GM23338 (cell line): ENCODE measurements around the gene LRRC4. TPM values are rescaled to one million over a fixed set of nuclear protein-coding genes. Genes with fewer than 3 reads are reported as not detected.

ENCODE experiments used
- ATAC-seq: fragments of 200-7000 bp; cut with Tn5 transposase; 3 replicates; pipeline ENCODE4 v1.9.1; 2020
- DNase-seq: peaks from one replicate; pipeline ENCODE4 v3.0.0-alpha.2; 2015; ENCODE audit warnings: low spot score
- H2AFZ ChIP-seq: fragments of 200-600 bp; sonication (generic); 2 replicates; pipeline ENCODE4 v1.8.0; 2016; ENCODE audit warnings: antibody characterized with exemption, mild to moderate bottlenecking, moderate library complexity
- H3F3A ChIP-seq: fragments of 200-600 bp; sonication (generic); replicated peaks from 2 replicates; pipeline ENCODE4 v1.8.0; 2017; ENCODE audit warnings: antibody characterized with exemption, mixed run types, low read depth
- H3K27ac ChIP-seq: fragments of 200-600 bp; sonication (generic); 2 replicates; pipeline ENCODE4 v1.6.1; 2016; ENCODE audit warnings: low read depth
- H3K27me3 ChIP-seq: fragments of 200-600 bp; sonication (generic); 2 replicates; pipeline ENCODE4 v1.8.0; 2016; ENCODE audit warnings: mild to moderate bottlenecking, mixed run types, moderate library complexity; ENCODE audit not compliant: insufficient read depth
- H3K36me3 ChIP-seq: fragments of 200-600 bp; sonication (generic); 2 replicates; pipeline ENCODE4 v1.8.0; 2016; ENCODE audit warnings: mild to moderate bottlenecking; ENCODE audit not compliant: insufficient read depth
- H3K4me1 ChIP-seq: fragments of 200-600 bp; sonication (generic); 2 replicates; pipeline ENCODE4 v1.8.0; 2016; ENCODE audit warnings: mild to moderate bottlenecking, moderate library complexity; ENCODE audit not compliant: insufficient read depth
- H3K4me2 ChIP-seq: fragments of 200-600 bp; sonication (generic); 2 replicates; pipeline ENCODE4 v1.7.1; 2017; ENCODE audit warnings: mixed run types
- H3K4me3 ChIP-seq: fragments of 200-600 bp; sonication (generic); 2 replicates; pipeline ENCODE4 v1.6.1; 2016; ENCODE audit warnings: mixed run types
- H3K79me2 ChIP-seq: fragments of 200-600 bp; sonication (generic); replicated peaks from 2 replicates; pipeline ENCODE4 v1.8.0; 2017; ENCODE audit warnings: mild to moderate bottlenecking; ENCODE audit not compliant: insufficient read depth
- H3K9me2 ChIP-seq: fragments of 200-600 bp; sonication (generic); 2 replicates; pipeline ENCODE4 v1.8.0; 2017; ENCODE audit not compliant: insufficient read depth
- H4K20me1 ChIP-seq: fragments of 200-600 bp; sonication (generic); replicated peaks from 2 replicates; pipeline ENCODE4 v1.8.0; 2017; ENCODE audit warnings: mild to moderate bottlenecking; ENCODE audit not compliant: insufficient read depth
- H3K27ac Mint-ChIP-seq: 2 replicates; pipeline ENCODE4 v1.8.0; 2020; ENCODE audit warnings: inconsistent platforms, mild to moderate bottlenecking, moderate library complexity, mixed read lengths
- H3K27me3 Mint-ChIP-seq: 3 replicates; pipeline ENCODE4 v1.8.0; 2022; ENCODE audit warnings: low read depth, mild to moderate bottlenecking, moderate library complexity, mixed read lengths, inconsistent platforms; ENCODE audit not compliant: insufficient read depth, poor library complexity
- H3K36me3 Mint-ChIP-seq: 3 replicates; pipeline ENCODE4 v1.8.0; 2021; ENCODE audit warnings: low read depth, mild to moderate bottlenecking, inconsistent platforms, moderate library complexity, mixed read lengths
- H3K4me1 Mint-ChIP-seq: 3 replicates; pipeline ENCODE4 v1.8.0; 2020; ENCODE audit warnings: mild to moderate bottlenecking, inconsistent platforms, mixed read lengths
- H3K4me3 Mint-ChIP-seq: 3 replicates; pipeline ENCODE4 v1.8.0; 2021; ENCODE audit warnings: moderate library complexity, mild to moderate bottlenecking, inconsistent platforms, mixed read lengths
- H3K9me3 Mint-ChIP-seq: 3 replicates; pipeline ENCODE4 v1.8.0; 2020; ENCODE audit warnings: moderate library complexity, mild to moderate bottlenecking, inconsistent platforms, mixed read lengths
- CREB1 ChIP-seq: fragments of 250-450 bp; sonication (Bioruptor Pico); IDR thresholded peaks from 2 replicates; pipeline ENCODE4 v1.5.0; 2020; ENCODE audit warnings: low read depth, mild to moderate bottlenecking, moderate library complexity
- EZH2 ChIP-seq: fragments of 200-600 bp; sonication (generic); IDR thresholded peaks from one replicate; pipeline ENCODE4 v1.8.0; 2017; ENCODE audit warnings: antibody characterized with exemption, mild to moderate bottlenecking, low read depth; ENCODE audit not compliant: unreplicated experiment
- EZH2phosphoT487 ChIP-seq: fragments of 200-600 bp; sonication (generic); IDR thresholded peaks from one replicate; pipeline ENCODE4 v1.8.1; 2018; ENCODE audit warnings: antibody characterized with exemption; ENCODE audit not compliant: unreplicated experiment
- JUNB ChIP-seq: IDR thresholded peaks from one replicate; pipeline ENCODE4 v1.6.1; 2016; ENCODE audit warnings: antibody characterized with exemption; ENCODE audit not compliant: unreplicated experiment
- NANOG ChIP-seq: IDR thresholded peaks from 2 replicates; pipeline ENCODE4 v1.6.1; 2016; ENCODE audit warnings: antibody characterized with exemption, borderline replicate concordance
- POLR2AphosphoS5 ChIP-seq: IDR thresholded peaks from 2 replicates; pipeline ENCODE4 v1.6.1; 2016; ENCODE audit warnings: antibody characterized with exemption, low read depth
- STAT1 ChIP-seq: IDR thresholded peaks from one replicate; pipeline ENCODE4 v1.6.1; 2016; ENCODE audit warnings: antibody characterized with exemption; ENCODE audit not compliant: unreplicated experiment
- ZNF114 ChIP-seq: fragments of 250-450 bp; sonication (Bioruptor Pico); IDR thresholded peaks from 2 replicates; pipeline ENCODE4 v1.5.0; 2020; ENCODE audit warnings: mild to moderate bottlenecking, moderate library complexity
- ZNF331 ChIP-seq: fragments of 250-450 bp; sonication (Bioruptor Pico); IDR thresholded peaks from 2 replicates; pipeline ENCODE4 v1.5.0; 2020; ENCODE audit warnings: low read depth, mild to moderate bottlenecking, moderate library complexity
- polyA plus RNA-seq: library from polyadenylated mRNA; unstranded; fragments of >200 nt; fragmentation: Nextera tagmentation; extraction: Ambion mirVana; gene quantifications from 2 replicates; pipeline ENCODE4 v1.2.1, GENCODE V29; 2016
- total RNA-seq: library from RNA; depleted of rRNA; stranded (reverse); fragments of >200 nt; shearing (Covaris generic); gene quantifications from 2 replicates; pipeline ENCODE4 v1.2.3, GENCODE V29; 2014
- TF ChIP-seq, protein P1 (sequence below): IDR thresholded peaks from 2 replicates; pipeline ENCODE4 v1.6.1; 2016; ENCODE audit warnings: antibody characterized with exemption
- TF ChIP-seq, protein P2 (sequence below), 2 experiments: fragments of 200-600 bp in 1 of 2; sonication (generic) in 1 of 2; conservative IDR thresholded peaks; 2 replicates each; pipeline versions ENCODE4 v1.5.1 to v1.6.1; 2016 to 2017; ENCODE audit warnings: antibody characterized with exemption in 2 of 2, low read depth in 2 of 2, mild to moderate bottlenecking in 2 of 2, moderate library complexity in 1 of 2
- TF ChIP-seq, protein P3 (sequence below): fragments of 250-450 bp; sonication (Bioruptor Pico); IDR thresholded peaks from 2 replicates; pipeline ENCODE4 v1.5.0; 2020; ENCODE audit warnings: mild to moderate bottlenecking, moderate library complexity
- TF ChIP-seq, protein P4 (sequence below): IDR thresholded peaks from one replicate; pipeline ENCODE4 v1.6.1; 2018; ENCODE audit warnings: antibody characterized with exemption; ENCODE audit not compliant: unreplicated experiment

The LRRC4 gene
- total and polyA plus RNA-seq, 2 experiments from 2014 or later: 1.9 to 5.2 TPM

DNA sequence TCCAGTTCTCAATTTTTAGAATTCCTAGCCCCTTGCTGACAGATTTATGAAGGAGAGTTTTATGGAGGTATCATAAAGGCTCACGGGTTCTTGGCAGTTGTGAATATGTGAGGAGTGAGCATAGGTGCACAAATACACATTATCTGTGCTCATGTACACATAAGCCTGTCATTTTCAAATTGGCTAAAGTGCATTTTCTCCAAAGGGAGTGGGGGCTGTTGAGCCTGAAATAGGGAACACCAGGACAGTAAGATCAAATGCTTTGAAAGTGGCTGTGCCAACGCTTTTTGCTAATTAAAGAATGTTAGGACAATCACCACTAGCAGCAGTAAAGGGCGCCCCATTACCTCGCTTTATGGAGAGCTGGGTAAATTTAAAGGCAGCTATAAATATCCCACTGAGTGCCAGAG lies 8.3 kb upstream of the LRRC4 start:
- ATAC-seq (no peak), DNase-seq (no peak)
- Histone ChIP-seq H3K27me3 (no peaks in the 10 kb centered on the region), H3K9me2 (no peaks in the 10 kb centered on the region), H3F3A (no peaks in the 10 kb centered on the region), H3K36me3 (no peaks in the 10 kb centered on the region), H2AFZ (no peak overlapping the region), H3K4me1 (no peaks in the 10 kb centered on the region), H3K4me2 (no peak overlapping the region), H3K27ac (no peak overlapping the region), H3K4me3 (no peak overlapping the region), H3K79me2 (no peaks in the 10 kb centered on the region), H4K20me1 (peaks cover 20% of the 10 kb centered on the region)
- no peaks in the 10 kb centered on the region for H3K9me3 Mint-ChIP-seq
- no peak overlapping the region for H3K27ac Mint-ChIP-seq
- H3K4me1 Mint-ChIP-seq: peaks cover 19% of the 10 kb centered on the region; the same call in 2 of the 3 replicates
- H3K4me3 Mint-ChIP-seq: no peak overlapping the region
- TF ChIP-seq ZNF114 (CRISPR knock-in tag) (no peak), CREB1 (CRISPR knock-in tag) (no peak), ZNF331 (CRISPR knock-in tag) (no peak), POLR2AphosphoS5 (no peak), STAT1 (no peak), JUNB (no peak), NANOG (no peak), EZH2phosphoT487 (no peak), EZH2 (no peak)
- TF ChIP-seq, protein P1, sequence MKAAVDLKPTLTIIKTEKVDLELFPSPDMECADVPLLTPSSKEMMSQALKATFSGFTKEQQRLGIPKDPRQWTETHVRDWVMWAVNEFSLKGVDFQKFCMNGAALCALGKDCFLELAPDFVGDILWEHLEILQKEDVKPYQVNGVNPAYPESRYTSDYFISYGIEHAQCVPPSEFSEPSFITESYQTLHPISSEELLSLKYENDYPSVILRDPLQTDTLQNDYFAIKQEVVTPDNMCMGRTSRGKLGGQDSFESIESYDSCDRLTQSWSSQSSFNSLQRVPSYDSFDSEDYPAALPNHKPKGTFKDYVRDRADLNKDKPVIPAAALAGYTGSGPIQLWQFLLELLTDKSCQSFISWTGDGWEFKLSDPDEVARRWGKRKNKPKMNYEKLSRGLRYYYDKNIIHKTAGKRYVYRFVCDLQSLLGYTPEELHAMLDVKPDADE: no peak
- TF ChIP-seq, protein P2, sequence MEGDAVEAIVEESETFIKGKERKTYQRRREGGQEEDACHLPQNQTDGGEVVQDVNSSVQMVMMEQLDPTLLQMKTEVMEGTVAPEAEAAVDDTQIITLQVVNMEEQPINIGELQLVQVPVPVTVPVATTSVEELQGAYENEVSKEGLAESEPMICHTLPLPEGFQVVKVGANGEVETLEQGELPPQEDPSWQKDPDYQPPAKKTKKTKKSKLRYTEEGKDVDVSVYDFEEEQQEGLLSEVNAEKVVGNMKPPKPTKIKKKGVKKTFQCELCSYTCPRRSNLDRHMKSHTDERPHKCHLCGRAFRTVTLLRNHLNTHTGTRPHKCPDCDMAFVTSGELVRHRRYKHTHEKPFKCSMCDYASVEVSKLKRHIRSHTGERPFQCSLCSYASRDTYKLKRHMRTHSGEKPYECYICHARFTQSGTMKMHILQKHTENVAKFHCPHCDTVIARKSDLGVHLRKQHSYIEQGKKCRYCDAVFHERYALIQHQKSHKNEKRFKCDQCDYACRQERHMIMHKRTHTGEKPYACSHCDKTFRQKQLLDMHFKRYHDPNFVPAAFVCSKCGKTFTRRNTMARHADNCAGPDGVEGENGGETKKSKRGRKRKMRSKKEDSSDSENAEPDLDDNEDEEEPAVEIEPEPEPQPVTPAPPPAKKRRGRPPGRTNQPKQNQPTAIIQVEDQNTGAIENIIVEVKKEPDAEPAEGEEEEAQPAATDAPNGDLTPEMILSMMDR (conservative IDR thresholded peaks at IDR 0.05; ENCODE audit: low read depth in 2 of 2): no peak
- TF ChIP-seq, protein P3, sequence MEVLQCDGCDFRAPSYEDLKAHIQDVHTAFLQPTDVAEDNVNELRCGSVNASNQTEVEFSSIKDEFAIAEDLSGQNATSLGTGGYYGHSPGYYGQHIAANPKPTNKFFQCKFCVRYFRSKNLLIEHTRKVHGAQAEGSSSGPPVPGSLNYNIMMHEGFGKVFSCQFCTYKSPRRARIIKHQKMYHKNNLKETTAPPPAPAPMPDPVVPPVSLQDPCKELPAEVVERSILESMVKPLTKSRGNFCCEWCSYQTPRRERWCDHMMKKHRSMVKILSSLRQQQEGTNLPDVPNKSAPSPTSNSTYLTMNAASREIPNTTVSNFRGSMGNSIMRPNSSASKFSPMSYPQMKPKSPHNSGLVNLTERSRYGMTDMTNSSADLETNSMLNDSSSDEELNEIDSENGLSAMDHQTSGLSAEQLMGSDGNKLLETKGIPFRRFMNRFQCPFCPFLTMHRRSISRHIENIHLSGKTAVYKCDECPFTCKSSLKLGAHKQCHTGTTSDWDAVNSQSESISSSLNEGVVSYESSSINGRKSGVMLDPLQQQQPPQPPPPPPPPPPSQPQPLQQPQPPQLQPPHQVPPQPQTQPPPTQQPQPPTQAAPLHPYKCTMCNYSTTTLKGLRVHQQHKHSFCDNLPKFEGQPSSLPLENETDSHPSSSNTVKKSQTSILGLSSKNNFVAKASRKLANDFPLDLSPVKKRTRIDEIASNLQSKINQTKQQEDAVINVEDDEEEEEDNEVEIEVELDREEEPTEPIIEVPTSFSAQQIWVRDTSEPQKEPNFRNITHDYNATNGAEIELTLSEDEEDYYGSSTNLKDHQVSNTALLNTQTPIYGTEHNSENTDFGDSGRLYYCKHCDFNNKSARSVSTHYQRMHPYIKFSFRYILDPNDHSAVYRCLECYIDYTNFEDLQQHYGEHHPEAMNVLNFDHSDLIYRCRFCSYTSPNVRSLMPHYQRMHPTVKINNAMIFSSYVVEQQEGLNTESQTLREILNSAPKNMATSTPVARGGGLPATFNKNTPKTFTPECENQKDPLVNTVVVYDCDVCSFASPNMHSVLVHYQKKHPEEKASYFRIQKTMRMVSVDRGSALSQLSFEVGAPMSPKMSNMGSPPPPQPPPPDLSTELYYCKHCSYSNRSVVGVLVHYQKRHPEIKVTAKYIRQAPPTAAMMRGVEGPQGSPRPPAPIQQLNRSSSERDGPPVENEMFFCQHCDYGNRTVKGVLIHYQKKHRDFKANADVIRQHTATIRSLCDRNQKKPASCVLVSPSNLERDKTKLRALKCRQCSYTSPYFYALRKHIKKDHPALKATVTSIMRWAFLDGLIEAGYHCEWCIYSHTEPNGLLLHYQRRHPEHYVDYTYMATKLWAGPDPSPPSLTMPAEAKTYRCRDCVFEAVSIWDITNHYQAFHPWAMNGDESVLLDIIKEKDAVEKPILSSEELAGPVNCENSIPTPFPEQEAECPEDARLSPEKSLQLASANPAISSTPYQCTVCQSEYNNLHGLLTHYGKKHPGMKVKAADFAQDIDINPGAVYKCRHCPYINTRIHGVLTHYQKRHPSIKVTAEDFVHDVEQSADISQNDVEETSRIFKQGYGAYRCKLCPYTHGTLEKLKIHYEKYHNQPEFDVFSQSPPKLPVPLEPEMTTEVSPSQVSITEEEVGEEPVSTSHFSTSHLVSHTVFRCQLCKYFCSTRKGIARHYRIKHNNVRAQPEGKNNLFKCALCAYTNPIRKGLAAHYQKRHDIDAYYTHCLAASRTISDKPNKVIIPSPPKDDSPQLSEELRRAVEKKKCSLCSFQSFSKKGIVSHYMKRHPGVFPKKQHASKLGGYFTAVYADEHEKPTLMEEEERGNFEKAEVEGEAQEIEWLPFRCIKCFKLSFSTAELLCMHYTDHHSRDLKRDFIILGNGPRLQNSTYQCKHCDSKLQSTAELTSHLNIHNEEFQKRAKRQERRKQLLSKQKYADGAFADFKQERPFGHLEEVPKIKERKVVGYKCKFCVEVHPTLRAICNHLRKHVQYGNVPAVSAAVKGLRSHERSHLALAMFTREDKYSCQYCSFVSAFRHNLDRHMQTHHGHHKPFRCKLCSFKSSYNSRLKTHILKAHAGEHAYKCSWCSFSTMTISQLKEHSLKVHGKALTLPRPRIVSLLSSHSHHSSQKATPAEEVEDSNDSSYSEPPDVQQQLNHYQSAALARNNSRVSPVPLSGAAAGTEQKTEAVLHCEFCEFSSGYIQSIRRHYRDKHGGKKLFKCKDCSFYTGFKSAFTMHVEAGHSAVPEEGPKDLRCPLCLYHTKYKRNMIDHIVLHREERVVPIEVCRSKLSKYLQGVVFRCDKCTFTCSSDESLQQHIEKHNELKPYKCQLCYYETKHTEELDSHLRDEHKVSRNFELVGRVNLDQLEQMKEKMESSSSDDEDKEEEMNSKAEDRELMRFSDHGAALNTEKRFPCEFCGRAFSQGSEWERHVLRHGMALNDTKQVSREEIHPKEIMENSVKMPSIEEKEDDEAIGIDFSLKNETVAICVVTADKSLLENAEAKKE: no peak
- TF ChIP-seq, protein P4, sequence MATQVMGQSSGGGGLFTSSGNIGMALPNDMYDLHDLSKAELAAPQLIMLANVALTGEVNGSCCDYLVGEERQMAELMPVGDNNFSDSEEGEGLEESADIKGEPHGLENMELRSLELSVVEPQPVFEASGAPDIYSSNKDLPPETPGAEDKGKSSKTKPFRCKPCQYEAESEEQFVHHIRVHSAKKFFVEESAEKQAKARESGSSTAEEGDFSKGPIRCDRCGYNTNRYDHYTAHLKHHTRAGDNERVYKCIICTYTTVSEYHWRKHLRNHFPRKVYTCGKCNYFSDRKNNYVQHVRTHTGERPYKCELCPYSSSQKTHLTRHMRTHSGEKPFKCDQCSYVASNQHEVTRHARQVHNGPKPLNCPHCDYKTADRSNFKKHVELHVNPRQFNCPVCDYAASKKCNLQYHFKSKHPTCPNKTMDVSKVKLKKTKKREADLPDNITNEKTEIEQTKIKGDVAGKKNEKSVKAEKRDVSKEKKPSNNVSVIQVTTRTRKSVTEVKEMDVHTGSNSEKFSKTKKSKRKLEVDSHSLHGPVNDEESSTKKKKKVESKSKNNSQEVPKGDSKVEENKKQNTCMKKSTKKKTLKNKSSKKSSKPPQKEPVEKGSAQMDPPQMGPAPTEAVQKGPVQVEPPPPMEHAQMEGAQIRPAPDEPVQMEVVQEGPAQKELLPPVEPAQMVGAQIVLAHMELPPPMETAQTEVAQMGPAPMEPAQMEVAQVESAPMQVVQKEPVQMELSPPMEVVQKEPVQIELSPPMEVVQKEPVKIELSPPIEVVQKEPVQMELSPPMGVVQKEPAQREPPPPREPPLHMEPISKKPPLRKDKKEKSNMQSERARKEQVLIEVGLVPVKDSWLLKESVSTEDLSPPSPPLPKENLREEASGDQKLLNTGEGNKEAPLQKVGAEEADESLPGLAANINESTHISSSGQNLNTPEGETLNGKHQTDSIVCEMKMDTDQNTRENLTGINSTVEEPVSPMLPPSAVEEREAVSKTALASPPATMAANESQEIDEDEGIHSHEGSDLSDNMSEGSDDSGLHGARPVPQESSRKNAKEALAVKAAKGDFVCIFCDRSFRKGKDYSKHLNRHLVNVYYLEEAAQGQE: no peak
- H3K27me3 Mint-ChIP-seq: peaks cover 5% of the 10 kb centered on the region
- H3K36me3 Mint-ChIP-seq: no peaks in the 10 kb centered on the region
